Coronary artery (tissue), 2 donors: ENCODE measurements around the gene DNAJC5.

Experiments
- DNase-seq: peaks from one replicate; pipeline ENCODE4 v3.0.0-alpha.2; 2017; ENCODE audit warnings: low spot score
- H3K27ac ChIP-seq, 2 donors: fragments of 200-600 bp; sonication (generic); one replicate each; pipeline ENCODE4 v1.5.1; 2016 to 2019
- H3K4me3 ChIP-seq: fragments of 200-600 bp; sonication (generic); 2 replicates; pipeline ENCODE4 v1.5.1; 2016; ENCODE audit warnings: mild to moderate bottlenecking, moderate library complexity
- CTCF ChIP-seq: fragments of 200-600 bp; sonication (generic); IDR thresholded peaks from one replicate; pipeline ENCODE4 v1.5.1; 2019; ENCODE audit warnings: antibody characterized with exemption

The DNAJC5 gene

GRCh38 chr20:63950701-63951397 lies 55.9 kb downstream of the DNAJC5 start:
- no peak for TF ChIP-seq CTCF
- DNase-seq, result no peak
- peak overlapping the region; percentile 63 to 93 for H3K27ac ChIP-seq
- peak overlapping the region; percentile 51 for H3K4me3 ChIP-seq

- H3K27ac ChIP-seq, result peak overlapping the region; percentile 63 to 93
- TF ChIP-seq CTCF, result no peak
- H3K4me3 ChIP-seq, result peak overlapping the region; percentile 51
- no peak for DNase-seq
Measured at GRCh38 chr20:63951398-63952209, 56.7 kb downstream of the DNAJC5 start.

GRCh38 chr20:63952210-63952535 lies 57.2 kb downstream of the DNAJC5 start:
- TF ChIP-seq CTCF, result no peak
- H3K27ac ChIP-seq, result peak overlapping the region; percentile 3 to 93
- no peak for DNase-seq
- no peak overlapping the region for H3K4me3 ChIP-seq

GRCh38 chr20:63952769-63953168 lies 57.8 kb downstream of the DNAJC5 start:
- TF ChIP-seq CTCF, result no peak
- DNase-seq, result no peak
- H3K27ac ChIP-seq, result peak overlapping the region in 1 of 2 donors; percentile 93

GRCh38 chr20:63953764-63954429 lies 59.0 kb downstream of the DNAJC5 start:
- Histone ChIP-seq H3K27ac (peak overlapping the region in 1 of 2 donors; percentile 14), H3K4me3 (peak overlapping the region; percentile 91)
- DNase-seq, result no peak
- no peak for TF ChIP-seq CTCF

More at GRCh38 chr20:63952769-63953168, 57.8 kb downstream of the DNAJC5 start:
- no peak overlapping the region for H3K4me3 ChIP-seq

GRCh38 chr20:63955281-63955826 lies 60.4 kb downstream of the DNAJC5 start:
- Histone ChIP-seq H3K4me3 (peak overlapping the region; percentile 91), H3K27ac (peak overlapping the region; percentile 90 to 95)
- TF ChIP-seq CTCF, result no peak
- DNase-seq, result no peak
